OCI-LY3 (cell line): Measurements from ENCODE around the gene GSG1L.

ENCODE experiments used
- EZH2phosphoT487 ChIP-seq: fragments of 200-600 bp; shearing (Covaris generic); IDR thresholded peaks from 2 replicates; pipeline ENCODE4 v1.6.1; 2018; ENCODE audit warnings: antibody characterized with exemption, mixed run types, low read depth
- TF ChIP-seq, protein P1 (sequence below): fragments of 200-600, 300-600 bp; sonication (generic); IDR thresholded peaks from 2 replicates; pipeline ENCODE4 v1.5.1; 2014; ENCODE audit warnings: antibody characterized with exemption, low read length, low read depth

DNA sequence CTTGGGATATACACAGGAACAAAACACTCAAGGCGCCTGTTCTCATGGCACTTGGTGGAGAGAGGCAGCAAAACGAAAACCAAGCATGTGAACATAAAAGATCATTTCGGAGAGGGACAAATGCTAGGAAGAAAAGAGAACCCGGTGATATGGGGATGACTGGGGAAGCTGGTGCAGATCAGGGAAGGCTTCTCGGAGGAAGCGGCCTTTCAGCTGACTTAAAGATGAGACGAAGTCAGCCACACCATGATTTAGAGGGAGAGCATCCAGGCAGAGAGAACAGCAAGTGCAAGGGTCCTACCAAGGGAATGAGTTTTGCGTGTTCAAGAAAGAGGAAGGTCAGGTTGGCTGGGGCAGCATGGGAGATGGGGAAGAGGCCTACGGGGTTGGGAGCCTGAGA, 262.7 kb downstream of the GSG1L start:
- TF ChIP-seq, protein P1, sequence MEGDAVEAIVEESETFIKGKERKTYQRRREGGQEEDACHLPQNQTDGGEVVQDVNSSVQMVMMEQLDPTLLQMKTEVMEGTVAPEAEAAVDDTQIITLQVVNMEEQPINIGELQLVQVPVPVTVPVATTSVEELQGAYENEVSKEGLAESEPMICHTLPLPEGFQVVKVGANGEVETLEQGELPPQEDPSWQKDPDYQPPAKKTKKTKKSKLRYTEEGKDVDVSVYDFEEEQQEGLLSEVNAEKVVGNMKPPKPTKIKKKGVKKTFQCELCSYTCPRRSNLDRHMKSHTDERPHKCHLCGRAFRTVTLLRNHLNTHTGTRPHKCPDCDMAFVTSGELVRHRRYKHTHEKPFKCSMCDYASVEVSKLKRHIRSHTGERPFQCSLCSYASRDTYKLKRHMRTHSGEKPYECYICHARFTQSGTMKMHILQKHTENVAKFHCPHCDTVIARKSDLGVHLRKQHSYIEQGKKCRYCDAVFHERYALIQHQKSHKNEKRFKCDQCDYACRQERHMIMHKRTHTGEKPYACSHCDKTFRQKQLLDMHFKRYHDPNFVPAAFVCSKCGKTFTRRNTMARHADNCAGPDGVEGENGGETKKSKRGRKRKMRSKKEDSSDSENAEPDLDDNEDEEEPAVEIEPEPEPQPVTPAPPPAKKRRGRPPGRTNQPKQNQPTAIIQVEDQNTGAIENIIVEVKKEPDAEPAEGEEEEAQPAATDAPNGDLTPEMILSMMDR, result no peak
- no peak for TF ChIP-seq EZH2phosphoT487
